Lower leg skin (tissue), 3 donors: ENCODE results near the gene CALML3.

ENCODE experiments used
- POLR2A ChIP-seq, 2 donors: fragments of 450-650 bp; IDR thresholded peaks; one replicate each; pipeline ENCODE4 v1.6.1; 2016 to 2017; ENCODE audit warnings: antibody characterized with exemption in 2 of 2, mild to moderate bottlenecking in 1 of 2, moderate library complexity in 1 of 2
- TF ChIP-seq, protein P1 (sequence below), 3 donors: fragments of 450-650 bp; IDR thresholded peaks; one replicate each; pipeline ENCODE4 v1.5.1; 2016; ENCODE audit warnings: antibody characterized with exemption in 3 of 3, mild to moderate bottlenecking in 3 of 3, moderate library complexity in 2 of 3

GRCh38 chr10:5550250-5550545 is 25.4 kb downstream of the CALML3 start:
- TF ChIP-seq, protein P1, sequence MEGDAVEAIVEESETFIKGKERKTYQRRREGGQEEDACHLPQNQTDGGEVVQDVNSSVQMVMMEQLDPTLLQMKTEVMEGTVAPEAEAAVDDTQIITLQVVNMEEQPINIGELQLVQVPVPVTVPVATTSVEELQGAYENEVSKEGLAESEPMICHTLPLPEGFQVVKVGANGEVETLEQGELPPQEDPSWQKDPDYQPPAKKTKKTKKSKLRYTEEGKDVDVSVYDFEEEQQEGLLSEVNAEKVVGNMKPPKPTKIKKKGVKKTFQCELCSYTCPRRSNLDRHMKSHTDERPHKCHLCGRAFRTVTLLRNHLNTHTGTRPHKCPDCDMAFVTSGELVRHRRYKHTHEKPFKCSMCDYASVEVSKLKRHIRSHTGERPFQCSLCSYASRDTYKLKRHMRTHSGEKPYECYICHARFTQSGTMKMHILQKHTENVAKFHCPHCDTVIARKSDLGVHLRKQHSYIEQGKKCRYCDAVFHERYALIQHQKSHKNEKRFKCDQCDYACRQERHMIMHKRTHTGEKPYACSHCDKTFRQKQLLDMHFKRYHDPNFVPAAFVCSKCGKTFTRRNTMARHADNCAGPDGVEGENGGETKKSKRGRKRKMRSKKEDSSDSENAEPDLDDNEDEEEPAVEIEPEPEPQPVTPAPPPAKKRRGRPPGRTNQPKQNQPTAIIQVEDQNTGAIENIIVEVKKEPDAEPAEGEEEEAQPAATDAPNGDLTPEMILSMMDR (IDR thresholded peaks at IDR 0.05), result no peak
- no peak for TF ChIP-seq POLR2A (IDR thresholded peaks at IDR 0.05)
